ENCODE results near the gene ATAD1.

Gene ATAD1

GRCh38 chr10:87712913-87713616, 105.0 kb downstream of the ATAD1 start:
- TF ChIP-seq CTCF (IDR thresholded peaks at IDR 0.05; ENCODE audit: borderline replicate concordance, control extremely low read depth, extremely low read depth, insufficient read depth, missing control alignments), result no peak
- in situ Hi-C loops (cut with MboI; ENCODE audit: low sequenced_read_pairs, unreplicated experiment), result no loop called here
- DNase-seq (ENCODE audit: low spot score), result no peak

GRCh38 chr10:87707254-87707653, 110.8 kb downstream of the ATAD1 start:
- no peak for TF ChIP-seq CTCF (IDR thresholded peaks at IDR 0.05; ENCODE audit: borderline replicate concordance, control extremely low read depth, extremely low read depth, insufficient read depth, missing control alignments)
- no peak for DNase-seq (ENCODE audit: low spot score)
- in situ Hi-C loops (cut with MboI; ENCODE audit: low sequenced_read_pairs, unreplicated experiment), result no loop called here

GRCh38 chr10:87706731-87707130, 111.3 kb downstream of the ATAD1 start:
- no peak for DNase-seq (ENCODE audit: low spot score)
- in situ Hi-C loops (cut with MboI; ENCODE audit: low sequenced_read_pairs, unreplicated experiment), result no loop called here
- no peak for TF ChIP-seq CTCF (IDR thresholded peaks at IDR 0.05; ENCODE audit: borderline replicate concordance, control extremely low read depth, extremely low read depth, insufficient read depth, missing control alignments)

- TF ChIP-seq CTCF (IDR thresholded peaks at IDR 0.05; ENCODE audit: borderline replicate concordance, control extremely low read depth, extremely low read depth, insufficient read depth, missing control alignments), result no peak
- DNase-seq (ENCODE audit: low spot score), result no peak
- in situ Hi-C loops (cut with MboI; ENCODE audit: low sequenced_read_pairs, unreplicated experiment), result no loop called here
These were observed 112.7 kb downstream of the ATAD1 start for GRCh38 chr10:87705339-87705738.

- in situ Hi-C loops (cut with MboI; ENCODE audit: low sequenced_read_pairs, unreplicated experiment), result no loop called here
- DNase-seq (ENCODE audit: low spot score), result no peak
- no peak for TF ChIP-seq CTCF (IDR thresholded peaks at IDR 0.05; ENCODE audit: borderline replicate concordance, control extremely low read depth, extremely low read depth, insufficient read depth, missing control alignments)
These were observed 114.3 kb downstream of the ATAD1 start for GRCh38 chr10:87703771-87704170.

- DNase-seq (ENCODE audit: low spot score), result no peak
- in situ Hi-C loops (cut with MboI; ENCODE audit: low sequenced_read_pairs, unreplicated experiment), result no loop called here
- no peak for TF ChIP-seq CTCF (IDR thresholded peaks at IDR 0.05; ENCODE audit: borderline replicate concordance, control extremely low read depth, extremely low read depth, insufficient read depth, missing control alignments)
These were observed 115.1 kb downstream of the ATAD1 start for GRCh38 chr10:87702973-87703294.
